ENCODE results near the gene MS4A4A.
A peak's percentile ranks its signal among the peaks of the same experiment; 100 is the strongest.

MS4A4A gene

GRCh38 chr11:60321051-60321450 lies 40.6 kb downstream of the MS4A4A start:
- TF ChIP-seq, protein P1, sequence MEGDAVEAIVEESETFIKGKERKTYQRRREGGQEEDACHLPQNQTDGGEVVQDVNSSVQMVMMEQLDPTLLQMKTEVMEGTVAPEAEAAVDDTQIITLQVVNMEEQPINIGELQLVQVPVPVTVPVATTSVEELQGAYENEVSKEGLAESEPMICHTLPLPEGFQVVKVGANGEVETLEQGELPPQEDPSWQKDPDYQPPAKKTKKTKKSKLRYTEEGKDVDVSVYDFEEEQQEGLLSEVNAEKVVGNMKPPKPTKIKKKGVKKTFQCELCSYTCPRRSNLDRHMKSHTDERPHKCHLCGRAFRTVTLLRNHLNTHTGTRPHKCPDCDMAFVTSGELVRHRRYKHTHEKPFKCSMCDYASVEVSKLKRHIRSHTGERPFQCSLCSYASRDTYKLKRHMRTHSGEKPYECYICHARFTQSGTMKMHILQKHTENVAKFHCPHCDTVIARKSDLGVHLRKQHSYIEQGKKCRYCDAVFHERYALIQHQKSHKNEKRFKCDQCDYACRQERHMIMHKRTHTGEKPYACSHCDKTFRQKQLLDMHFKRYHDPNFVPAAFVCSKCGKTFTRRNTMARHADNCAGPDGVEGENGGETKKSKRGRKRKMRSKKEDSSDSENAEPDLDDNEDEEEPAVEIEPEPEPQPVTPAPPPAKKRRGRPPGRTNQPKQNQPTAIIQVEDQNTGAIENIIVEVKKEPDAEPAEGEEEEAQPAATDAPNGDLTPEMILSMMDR (IDR thresholded peaks at IDR 0.05; ENCODE audit: control extremely low read depth, extremely low read depth, low read depth, missing control alignments): no peak
- ChIA-PET CTCF (interaction anchor here (1.1 to 6.0 kb wide), 3 partner anchors 11 to 42 kb away, joined by 3 to 45 read pairs (median 5); no protein-coding TSS in a partner anchor), POLR2A (no interaction called here)
- no peak for DNase-seq (ENCODE audit: extremely low spot score)

DNA sequence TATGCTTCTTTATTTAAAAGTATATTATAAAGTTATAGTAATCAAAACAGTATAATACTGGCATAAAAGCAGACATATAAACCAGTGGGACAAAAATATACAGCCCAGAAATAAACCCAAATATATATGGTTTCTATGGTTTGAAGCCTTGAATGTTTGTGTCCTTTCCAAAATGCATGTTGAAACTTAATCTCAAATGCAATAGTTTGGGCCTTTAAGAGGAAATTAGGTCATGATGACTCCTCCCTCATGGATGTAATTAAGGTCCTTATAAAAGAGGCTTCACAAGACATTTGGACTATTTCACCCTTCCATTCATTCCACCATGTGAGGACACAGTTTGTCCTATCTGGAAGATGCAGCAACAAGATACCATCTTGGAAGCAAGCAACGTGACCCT lies 46.5 kb downstream of the MS4A4A start, which contains the start of gene MS4A6E:
Gene MS4A6E, plus strand, starts transcription at position 301 of the 400 bp plus-strand sequence. CDS start 7,641 bp downstream, outside the sequence.
- ChIA-PET POLR2A (no interaction called here), CTCF (no interaction called here)
- no peak for DNase-seq (ENCODE audit: extremely low spot score)
- TF ChIP-seq, protein P1 (IDR thresholded peaks at IDR 0.05; ENCODE audit: control extremely low read depth, extremely low read depth, low read depth, missing control alignments): no peak

DNA sequence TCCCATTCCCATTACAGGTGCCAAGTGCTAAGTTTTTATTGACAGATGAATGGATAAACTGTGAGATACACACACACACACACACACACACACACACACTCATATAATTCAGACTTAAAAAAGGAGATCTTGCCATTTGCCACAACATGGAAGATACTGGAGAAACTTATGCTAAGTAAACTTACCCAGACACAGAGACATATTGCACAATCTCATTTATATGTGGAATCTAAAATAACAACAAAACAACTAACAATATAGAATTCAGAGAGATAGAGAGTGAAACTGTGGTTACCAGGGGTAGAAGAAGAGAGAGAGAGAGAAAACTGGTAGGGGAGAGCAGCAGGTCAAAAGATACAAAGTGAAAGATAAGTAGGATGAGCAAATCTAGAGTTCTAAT lies 48.0 kb downstream of the MS4A4A start:
- POLR2A ChIA-PET: no interaction called here
- CTCF ChIA-PET: no interaction called here
- no peak for DNase-seq (ENCODE audit: extremely low spot score)
- TF ChIP-seq, protein P1 (IDR thresholded peaks at IDR 0.05; ENCODE audit: control extremely low read depth, extremely low read depth, low read depth, missing control alignments): no peak

- DNase-seq (ENCODE audit: extremely low spot score): no peak
- ChIA-PET POLR2A (no interaction called here), CTCF (interaction anchor here (1.1 to 5.6 kb wide), 20 partner anchors 11 to 300 kb away, joined by 3 to 48 read pairs (median 6); no protein-coding TSS in a partner anchor)
- TF ChIP-seq, protein P1 (IDR thresholded peaks at IDR 0.05; ENCODE audit: control extremely low read depth, extremely low read depth, low read depth, missing control alignments): no peak
Measured at GRCh38 chr11:60332846-60333245, 52.4 kb downstream of the MS4A4A start.

DNA sequence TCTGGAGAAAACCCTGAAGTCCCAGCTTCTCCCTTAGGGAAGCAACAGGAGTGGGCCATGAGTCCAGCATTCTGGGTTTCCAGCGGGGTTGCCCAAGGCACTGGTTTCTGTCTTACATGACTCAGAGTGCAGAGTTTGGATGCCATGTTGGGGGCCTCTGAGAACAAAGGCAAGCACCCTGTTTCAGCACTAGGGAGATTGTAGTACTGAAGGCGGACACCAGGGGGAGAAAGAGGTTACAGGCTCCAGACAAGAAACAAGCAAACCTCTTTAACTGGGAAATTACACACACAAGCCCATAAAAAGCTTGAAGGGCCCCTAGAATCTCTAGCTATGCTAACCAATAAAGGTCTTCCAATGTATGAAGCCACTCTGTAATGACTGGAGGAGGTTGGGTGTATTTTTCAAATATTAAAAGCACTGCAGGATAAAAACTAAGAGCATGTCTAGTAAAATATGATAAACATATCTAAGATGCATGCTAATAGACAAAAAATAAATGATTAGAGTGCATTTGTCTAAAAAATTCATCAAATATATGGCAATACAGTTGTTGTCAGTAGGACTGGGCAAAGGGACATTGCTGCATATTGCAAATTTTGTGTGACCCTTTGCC lies 53.6 kb downstream of the MS4A4A start:
- CTCF ChIA-PET: interaction anchor here (0.6 to 5.6 kb wide), 39 partner anchors 8 to 429 kb away, joined by 3 to 48 read pairs (median 4); no protein-coding TSS in a partner anchor
- TF ChIP-seq, protein P1 (IDR thresholded peaks at IDR 0.05; ENCODE audit: control extremely low read depth, extremely low read depth, low read depth, missing control alignments): peak; percentile 64
- DNase-seq (ENCODE audit: extremely low spot score): peak; percentile 63
- POLR2A ChIA-PET: no interaction called here

DNA sequence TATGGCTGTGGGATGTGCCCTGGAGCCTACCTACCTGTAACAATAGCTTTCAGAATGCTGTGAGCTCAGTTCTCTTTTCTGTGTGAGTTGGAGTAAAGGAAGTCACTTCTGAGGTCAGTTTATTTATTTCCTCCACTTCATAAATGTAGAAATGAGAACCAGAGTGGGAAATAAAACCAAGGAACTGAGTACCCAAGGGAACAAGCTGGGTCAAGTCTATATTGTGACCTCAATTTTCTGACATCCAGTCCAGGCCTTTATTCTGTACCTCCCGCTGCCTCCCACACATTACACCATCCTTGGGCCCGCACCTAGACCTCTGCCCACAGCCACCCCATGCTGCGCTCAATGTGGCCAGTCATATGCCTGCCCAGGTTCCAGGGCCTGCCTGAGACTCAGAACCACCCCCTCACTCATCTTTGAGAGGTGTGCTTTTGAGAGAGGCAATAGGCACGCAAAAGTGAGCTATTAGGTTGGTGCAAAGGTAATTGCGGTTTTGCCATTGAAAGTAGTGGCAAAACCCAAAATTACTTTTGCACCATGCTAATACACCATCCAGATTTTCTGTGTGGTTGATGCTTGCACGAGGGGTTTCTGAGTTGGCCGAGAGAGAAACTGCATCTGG lies 56.4 kb downstream of the MS4A4A start:
- DNase-seq (ENCODE audit: extremely low spot score): no peak
- POLR2A ChIA-PET: no interaction called here
- CTCF ChIA-PET: interaction anchor here (1.0 to 5.6 kb wide), 6 partner anchors 7 to 168 kb away, joined by 3 to 35 read pairs (median 7); no protein-coding TSS in a partner anchor
- TF ChIP-seq, protein P1 (IDR thresholded peaks at IDR 0.05; ENCODE audit: control extremely low read depth, extremely low read depth, low read depth, missing control alignments): no peak
